ENCODE results near the gene BOK. TPM values are rescaled to one million over a fixed set of nuclear protein-coding genes. Genes with fewer than 3 reads are reported as not detected.

Gene BOK
- total RNA-seq, 1 experiment from 2014 or later: 18.6 TPM

GRCh38 chr2:241612156-241613016 lies 53.8 kb downstream of the BOK start:
- POLR2A ChIA-PET: no interaction called here
- DNase-seq: no peak
- Histone ChIP-seq H3K4me1 (no peaks in the 10 kb centered on the region), H3K36me3 (ENCODE audit: control insufficient read depth, insufficient read depth, low read length) (no peaks in the 10 kb centered on the region), H3K9me3 (no peaks in the 10 kb centered on the region), H3K4me3 (ENCODE audit: low read depth, low read length) (no peak overlapping the region), H3K27me3 (replicated peaks; ENCODE audit: control insufficient read depth, insufficient read depth, low read length) (no peaks in the 10 kb centered on the region)
- no peaks in the 10 kb centered on the region for H3K4me1 Mint-ChIP-seq (ENCODE audit: low read depth, unreplicated experiment)
- CTCF ChIA-PET: no interaction called here
- intact Hi-C loops (cut with micrococcal nuclease; ENCODE audit: unreplicated experiment): no loop called here
- H3K27me3 Mint-ChIP-seq (ENCODE audit: insufficient read depth, unreplicated experiment): no peaks in the 10 kb centered on the region
- peaks cover 9% of the 10 kb centered on the region for H3K36me3 Mint-ChIP-seq (ENCODE audit: insufficient read depth, unreplicated experiment)
- no peak overlapping the region for H3K27ac Mint-ChIP-seq (ENCODE audit: unreplicated experiment)
- H3K4me3 Mint-ChIP-seq (ENCODE audit: unreplicated experiment): no peak overlapping the region
- BruUV-seq (replicated peaks): no TSS peak
- no peak for TF ChIP-seq CTCF (IDR thresholded peaks at IDR 0.05; ENCODE audit: insufficient read depth in 1 of 2, low read depth in 1 of 2, low read length in 1 of 2, severe bottlenecking in 1 of 2, unreplicated experiment in 1 of 2)
- H3K9me3 Mint-ChIP-seq (ENCODE audit: unreplicated experiment): no peaks in the 10 kb centered on the region

GRCh38 chr2:241613017-241613780 lies 54.7 kb downstream of the BOK start:
- Mint-ChIP-seq H3K4me1 (ENCODE audit: low read depth, unreplicated experiment) (no peaks in the 10 kb centered on the region), H3K9me3 (ENCODE audit: unreplicated experiment) (no peaks in the 10 kb centered on the region), H3K27ac (ENCODE audit: unreplicated experiment) (no peak overlapping the region), H3K27me3 (ENCODE audit: insufficient read depth, unreplicated experiment) (no peaks in the 10 kb centered on the region), H3K36me3 (ENCODE audit: insufficient read depth, unreplicated experiment) (peaks cover 16% of the 10 kb centered on the region), H3K4me3 (ENCODE audit: unreplicated experiment) (no peak overlapping the region)
- intact Hi-C loops (cut with micrococcal nuclease; ENCODE audit: unreplicated experiment): no loop called here
- no peaks in the 10 kb centered on the region for H3K9me3 ChIP-seq
- TF ChIP-seq CTCF (IDR thresholded peaks at IDR 0.05; ENCODE audit: insufficient read depth in 1 of 2, low read depth in 1 of 2, low read length in 1 of 2, severe bottlenecking in 1 of 2, unreplicated experiment in 1 of 2): no peak
- no peaks in the 10 kb centered on the region for H3K36me3 ChIP-seq (ENCODE audit: control insufficient read depth, insufficient read depth, low read length)
- no TSS peak for BruUV-seq (replicated peaks)
- no peaks in the 10 kb centered on the region for H3K27me3 ChIP-seq (replicated peaks; ENCODE audit: control insufficient read depth, insufficient read depth, low read length)
- H3K4me1 ChIP-seq: no peaks in the 10 kb centered on the region
- POLR2A ChIA-PET: no interaction called here
- CTCF ChIA-PET: no interaction called here
- no peak overlapping the region for H3K4me3 ChIP-seq (ENCODE audit: low read depth, low read length)
- no peak for DNase-seq

DNA sequence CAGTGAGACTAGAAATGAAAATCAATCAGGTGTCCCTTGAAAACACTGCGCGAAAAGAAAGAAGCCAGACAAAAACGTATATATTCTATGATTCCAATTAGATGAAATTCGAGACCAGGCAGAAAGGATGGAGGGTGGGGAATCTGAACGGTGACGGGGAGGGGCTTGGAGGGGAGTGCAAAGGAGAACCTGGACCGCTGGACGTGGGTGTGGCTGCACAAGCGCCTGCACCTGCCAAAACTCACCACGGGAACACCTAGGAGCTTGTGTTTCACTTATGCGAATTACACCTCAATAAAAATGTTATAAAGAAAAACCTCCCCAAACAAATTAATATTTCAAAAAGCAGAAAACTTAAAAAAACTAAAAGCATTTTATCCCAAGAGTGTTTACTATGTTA lies 56.5 kb downstream of the BOK start:
- Histone ChIP-seq H3K36me3 (ENCODE audit: control insufficient read depth, insufficient read depth, low read length) (no peaks in the 10 kb centered on the region), H3K9me3 (no peaks in the 10 kb centered on the region), H3K27me3 (replicated peaks; ENCODE audit: control insufficient read depth, insufficient read depth, low read length) (no peaks in the 10 kb centered on the region), H3K4me1 (no peaks in the 10 kb centered on the region), H3K4me3 (ENCODE audit: low read depth, low read length) (no peak overlapping the region)
- no peak for DNase-seq
- Mint-ChIP-seq H3K4me1 (ENCODE audit: low read depth, unreplicated experiment) (no peaks in the 10 kb centered on the region), H3K4me3 (ENCODE audit: unreplicated experiment) (no peak overlapping the region), H3K27me3 (ENCODE audit: insufficient read depth, unreplicated experiment) (no peaks in the 10 kb centered on the region), H3K27ac (ENCODE audit: unreplicated experiment) (no peak overlapping the region), H3K36me3 (ENCODE audit: insufficient read depth, unreplicated experiment) (peaks cover 16% of the 10 kb centered on the region), H3K9me3 (ENCODE audit: unreplicated experiment) (no peaks in the 10 kb centered on the region)
- intact Hi-C loops (cut with micrococcal nuclease; ENCODE audit: unreplicated experiment): no loop called here
- TF ChIP-seq CTCF (IDR thresholded peaks at IDR 0.05; ENCODE audit: insufficient read depth in 1 of 2, low read depth in 1 of 2, low read length in 1 of 2, severe bottlenecking in 1 of 2, unreplicated experiment in 1 of 2): no peak
- ChIA-PET POLR2A (no interaction called here), CTCF (no interaction called here)
- BruUV-seq (replicated peaks): no TSS peak
